Brain microvascular endothelial cell (primary cell): Measurements from ENCODE around the gene TMEM184A.

Experiments used
- DNase-seq: peaks from one replicate; pipeline ENCODE4 v3.0.0-alpha.2; 2020
- H3K27ac ChIP-seq: fragments of 250-450 bp; sonication (Bioruptor Pico); 2 replicates; pipeline ENCODE4 v1.5.1; 2020; ENCODE audit warnings: mild to moderate bottlenecking, moderate library complexity
- H3K27me3 ChIP-seq: fragments of 250-450 bp; sonication (Bioruptor Pico); replicated peaks from 2 replicates; pipeline ENCODE4 v1.5.1; 2020; ENCODE audit warnings: mild to moderate bottlenecking
- H3K36me3 ChIP-seq: fragments of 250-450 bp; sonication (Bioruptor Pico); replicated peaks from 2 replicates; pipeline ENCODE4 v1.5.1; 2020; ENCODE audit warnings: mild to moderate bottlenecking
- H3K4me3 ChIP-seq: 2 replicates; pipeline ENCODE4 v1.5.1; 2011; ENCODE audit warnings: low read depth, mild to moderate bottlenecking, control low read depth, low read length, moderate library complexity
- CTCF ChIP-seq: IDR thresholded peaks from 2 replicates; pipeline ENCODE4 v1.5.1; 2011; ENCODE audit warnings: low read depth, mild to moderate bottlenecking, moderate library complexity, low read length, control low read depth, inconsistent platforms; ENCODE audit errors: missing control alignments
- in situ Hi-C: cut with HindIII; loops from 2 replicates; pipeline ENCODE4 v1.10.0; 2017; ENCODE audit warnings: low sequenced_read_pairs, low pct_ligation_motif_present

Gene TMEM184A

GRCh38 chr7:1531979-1532455, 24.0 kb downstream of the TMEM184A start:
- DNase-seq: no peak
- no peaks in the 10 kb centered on the region for H3K27me3 ChIP-seq
- in situ Hi-C loops: no loop called here
- TF ChIP-seq CTCF: no peak
- H3K27ac ChIP-seq: peak overlapping the region; percentile 90
- peak overlapping the region; percentile 74 for H3K4me3 ChIP-seq
- H3K36me3 ChIP-seq: peaks cover 5% of the 10 kb centered on the region

GRCh38 chr7:1531263-1531978, 24.6 kb downstream of the TMEM184A start:
- Histone ChIP-seq H3K4me3 (peak overlapping the region; percentile 74), H3K27me3 (peaks cover under 1% of the 10 kb centered on the region), H3K27ac (peak overlapping the region; percentile 90), H3K36me3 (peaks cover 5% of the 10 kb centered on the region)
- in situ Hi-C loops: no loop called here
- TF ChIP-seq CTCF: no peak
- no peak for DNase-seq

GRCh38 chr7:1530946-1531262, 25.1 kb downstream of the TMEM184A start:
- Histone ChIP-seq H3K27me3 (peaks cover 2% of the 10 kb centered on the region), H3K4me3 (peak overlapping the region; percentile 74), H3K27ac (peak overlapping the region; percentile 90), H3K36me3 (peaks cover 5% of the 10 kb centered on the region)
- no peak for DNase-seq
- no peak for TF ChIP-seq CTCF
- in situ Hi-C loops: no loop called here

GRCh38 chr7:1529383-1530116, 26.5 kb downstream of the TMEM184A start:
- no peaks in the 10 kb centered on the region for H3K36me3 ChIP-seq
- in situ Hi-C loops: no loop called here
- TF ChIP-seq CTCF: no peak
- H3K4me3 ChIP-seq: no peak overlapping the region
- H3K27ac ChIP-seq: no peak overlapping the region
- H3K27me3 ChIP-seq: peaks cover 2% of the 10 kb centered on the region
- no peak for DNase-seq

- Histone ChIP-seq H3K36me3 (no peaks in the 10 kb centered on the region), H3K27ac (no peak overlapping the region), H3K4me3 (no peak overlapping the region), H3K27me3 (peaks cover 2% of the 10 kb centered on the region)
- no peak for TF ChIP-seq CTCF
- in situ Hi-C loops: no loop called here
- DNase-seq: no peak
Observed at GRCh38 chr7:1526271-1526754, 29.7 kb downstream of the TMEM184A start.
